SK-N-SH treated with all-trans-retinoic acid at 6 μM for 48 hours (cell line): Measurements from ENCODE around the gene CNTN6.

Experiments
- ATAC-seq: fragments of 200-7000 bp; cut with Tn5 transposase; 3 replicates; pipeline ENCODE4 v1.9.1; 2020; ENCODE audit warnings: mild to moderate bottlenecking, moderate library complexity
- ARNTL ChIP-seq: fragments of 450-650 bp; formaldehyde crosslinking; IDR thresholded peaks from 2 replicates; pipeline ENCODE4 v1.5.0; 2020; ENCODE audit warnings: low read depth, mild to moderate bottlenecking, moderate library complexity, borderline replicate concordance
- BACH2 ChIP-seq: fragments of 250-450 bp; sonication (Bioruptor Pico); IDR thresholded peaks from 2 replicates; pipeline ENCODE4 v1.9.0; 2021; ENCODE audit warnings: mild to moderate bottlenecking, borderline replicate concordance
- CSDC2 ChIP-seq: fragments of 250-450 bp; sonication (Bioruptor Pico); IDR thresholded peaks from 2 replicates; pipeline ENCODE4 v1.5.0; 2020; ENCODE audit warnings: mild to moderate bottlenecking, moderate library complexity
- ESRRG ChIP-seq: fragments of 250-450 bp; sonication (Bioruptor Pico); IDR thresholded peaks from 2 replicates; pipeline ENCODE4 v1.6.1; 2021; ENCODE audit warnings: mild to moderate bottlenecking
- GLIS3 ChIP-seq: fragments of 250-450 bp; sonication (Bioruptor Pico); IDR thresholded peaks from 2 replicates; pipeline ENCODE4 v1.5.0; 2020; ENCODE audit warnings: mild to moderate bottlenecking, moderate library complexity
- ISL1 ChIP-seq: fragments of 250-450 bp; sonication (Bioruptor Pico); IDR thresholded peaks from 2 replicates; pipeline ENCODE4 v2.1.2; 2022; ENCODE audit warnings: mild to moderate bottlenecking, moderate library complexity
- OSR1 ChIP-seq: fragments of 250-450 bp; sonication (Bioruptor Pico); IDR thresholded peaks from 2 replicates; pipeline ENCODE4 v1.8.0; 2022; ENCODE audit warnings: moderate library complexity, mild to moderate bottlenecking, inconsistent platforms
- PATZ1 ChIP-seq: fragments of 250-450 bp; sonication (Bioruptor Pico); IDR thresholded peaks from 2 replicates; pipeline ENCODE4 v1.8.0; 2020; ENCODE audit warnings: mild to moderate bottlenecking, moderate library complexity, borderline replicate concordance
- POU6F1 ChIP-seq: fragments of 250-450 bp; sonication (Bioruptor Pico); IDR thresholded peaks from 2 replicates; pipeline ENCODE4 v1.8.0; 2021; ENCODE audit warnings: low read depth, mild to moderate bottlenecking, moderate library complexity, borderline replicate concordance
- PPARA ChIP-seq: fragments of 250-450 bp; sonication (Bioruptor Pico); IDR thresholded peaks from 2 replicates; pipeline ENCODE4 v1.5.0; 2020; ENCODE audit warnings: mild to moderate bottlenecking, borderline replicate concordance
- RARB ChIP-seq: fragments of 250-450 bp; sonication (Bioruptor Pico); IDR thresholded peaks from 2 replicates; pipeline ENCODE4 v1.8.0; 2021; ENCODE audit warnings: mild to moderate bottlenecking, moderate library complexity
- SNAI2 ChIP-seq: fragments of 250-450 bp; sonication (Bioruptor Pico); IDR thresholded peaks from 2 replicates; pipeline ENCODE4 v1.5.0; 2020; ENCODE audit warnings: mild to moderate bottlenecking, moderate library complexity
- TCF4 ChIP-seq: fragments of 250-450 bp; sonication (Bioruptor Pico); IDR thresholded peaks from 2 replicates; pipeline ENCODE4 v1.8.0; 2021; ENCODE audit warnings: mild to moderate bottlenecking, moderate library complexity, borderline replicate concordance
- TOX ChIP-seq: fragments of 250-450 bp; sonication (Bioruptor Pico); IDR thresholded peaks from 2 replicates; pipeline ENCODE4 v1.8.0; 2021; ENCODE audit warnings: mild to moderate bottlenecking, moderate library complexity, borderline replicate concordance
- TSHZ2 ChIP-seq: fragments of 250-450 bp; sonication (Bioruptor Pico); IDR thresholded peaks from 2 replicates; pipeline ENCODE4 v1.5.0; 2020; ENCODE audit warnings: mild to moderate bottlenecking, moderate library complexity
- ZC3H10 ChIP-seq: fragments of 250-450 bp; sonication (Bioruptor Pico); IDR thresholded peaks from 2 replicates; pipeline ENCODE4 v1.5.1; 2021; ENCODE audit warnings: mild to moderate bottlenecking, moderate library complexity
- ZFP3 ChIP-seq: fragments of 250-450 bp; sonication (Bioruptor Pico); IDR thresholded peaks from 2 replicates; pipeline ENCODE4 v1.5.0; 2020; ENCODE audit warnings: mild to moderate bottlenecking, moderate library complexity
- ZFP30 ChIP-seq: fragments of 450-650 bp; formaldehyde crosslinking; IDR thresholded peaks from 2 replicates; pipeline ENCODE4 v1.5.0; 2022; ENCODE audit warnings: mild to moderate bottlenecking, moderate library complexity
- ZNF565 ChIP-seq: fragments of 450-650 bp; formaldehyde crosslinking; conservative IDR thresholded peaks from 2 replicates; pipeline ENCODE4 v1.5.0; 2020; ENCODE audit warnings: low read depth, mild to moderate bottlenecking, moderate library complexity
- ZNF70 ChIP-seq: fragments of 450-650 bp; formaldehyde crosslinking; IDR thresholded peaks from 2 replicates; pipeline ENCODE4 v1.5.0; 2020; ENCODE audit warnings: mild to moderate bottlenecking, moderate library complexity
- ZNF8 ChIP-seq: fragments of 450-650 bp; formaldehyde crosslinking; IDR thresholded peaks from 2 replicates; pipeline ENCODE4 v1.5.0; 2020; ENCODE audit warnings: mild to moderate bottlenecking, moderate library complexity

The CNTN6 gene

GRCh38 chr3:1190569-1190968 is 97.7 kb downstream of the CNTN6 start:
- no peak for TF ChIP-seq TOX (CRISPR knock-in tag)
- no peak for TF ChIP-seq ESRRG (CRISPR knock-in tag)
- TF ChIP-seq GLIS3 (CRISPR knock-in tag), result 0 out of 2 replicates have a peak, but pooled peaks have one; percentile 11
- TF ChIP-seq RARB (CRISPR knock-in tag), result no peak
- no peak for TF ChIP-seq OSR1 (CRISPR knock-in tag)
- peak; percentile 20; the same call in 1 of the 2 replicates for TF ChIP-seq ISL1 (CRISPR knock-in tag)
- no peak for TF ChIP-seq CSDC2 (CRISPR knock-in tag)
- no peak for TF ChIP-seq PPARA
- TF ChIP-seq ZNF70 (CRISPR knock-in tag), result no peak

GRCh38 chr3:1191026-1191425 is 98.2 kb downstream of the CNTN6 start:
- no peak for ATAC-seq
- TF ChIP-seq ISL1 (CRISPR knock-in tag) (no peak), TCF4 (no peak), BACH2 (CRISPR knock-in tag) (no peak), ZNF565 (CRISPR knock-in tag) (no peak), POU6F1 (CRISPR knock-in tag) (no peak), PATZ1 (CRISPR knock-in tag) (no peak), SNAI2 (no peak), OSR1 (CRISPR knock-in tag) (no peak), ZFP30 (CRISPR knock-in tag) (no peak), GLIS3 (CRISPR knock-in tag) (no peak), PPARA (no peak), CSDC2 (CRISPR knock-in tag) (no peak), TSHZ2 (CRISPR knock-in tag) (no peak)

More at GRCh38 chr3:1190569-1190968, 97.7 kb downstream of the CNTN6 start:
- no peak for ATAC-seq

GRCh38 chr3:1195947-1196346 is 103.1 kb downstream of the CNTN6 start:
- TF ChIP-seq ZC3H10 (CRISPR knock-in tag), result no peak
- 0 out of 2 replicates have a peak, but pooled peaks have one; percentile 43 for TF ChIP-seq ZFP3 (CRISPR knock-in tag)
- peak; percentile 71 for TF ChIP-seq ISL1 (CRISPR knock-in tag)
- no peak for TF ChIP-seq GLIS3 (CRISPR knock-in tag)
- TF ChIP-seq ZNF8, result no peak
- ATAC-seq, result no peak

GRCh38 chr3:1197051-1197450 is 104.2 kb downstream of the CNTN6 start:
- ATAC-seq, result no peak

More at GRCh38 chr3:1197051-1197450, 104.2 kb downstream of the CNTN6 start:
- TF ChIP-seq ARNTL (CRISPR knock-in tag) (no peak), ZNF70 (CRISPR knock-in tag) (no peak), CSDC2 (CRISPR knock-in tag) (no peak), BACH2 (CRISPR knock-in tag) (no peak), ZC3H10 (CRISPR knock-in tag) (no peak), TOX (CRISPR knock-in tag) (no peak), ZNF8 (no peak), TSHZ2 (CRISPR knock-in tag) (no peak), RARB (CRISPR knock-in tag) (no peak), ZFP3 (CRISPR knock-in tag) (no peak), PPARA (no peak), TCF4 (no peak), ISL1 (CRISPR knock-in tag) (no peak)
